Measurements from ENCODE around the gene IGF2R.
A peak's percentile ranks its signal among the peaks of the same experiment; 100 is the strongest.
"Not testable (repeated sequence)": the region's sequence is repeated elsewhere in the genome, so short reads cannot be mapped to it uniquely, and the experiment has no call there.

IGF2R gene

DNA sequence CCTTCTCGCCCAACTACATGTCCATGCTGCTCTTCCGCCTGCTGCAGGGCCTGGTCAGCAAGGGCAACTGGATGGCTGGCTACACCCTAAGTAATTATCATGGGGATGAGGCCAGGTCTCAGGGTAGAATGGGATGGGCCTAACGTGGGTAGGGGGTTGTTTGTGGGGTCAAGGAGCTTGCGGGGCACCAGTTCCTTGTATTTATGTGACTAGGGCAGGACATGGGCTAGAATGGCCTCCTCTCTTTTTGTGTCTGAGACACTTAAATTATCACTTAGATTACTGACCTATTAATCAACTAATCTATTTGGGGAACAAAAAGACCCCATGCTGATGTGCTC lies 163.4 kb downstream of the IGF2R start:
- no peaks in the 10 kb centered on the region for H3K9me3 Mint-ChIP-seq
- no peak overlapping the region for H3K4me3 Mint-ChIP-seq
- H3K4me1 Mint-ChIP-seq (ENCODE audit: low read depth): no peaks in the 10 kb centered on the region
- H3K27ac Mint-ChIP-seq: no peak overlapping the region
- H3K36me3 Mint-ChIP-seq (ENCODE audit: low read depth): no peaks in the 10 kb centered on the region
- DNase-seq (ENCODE audit: low spot score): no peak
- no peaks in the 10 kb centered on the region for H3K27me3 Mint-ChIP-seq (ENCODE audit: low read depth)

- DNase-seq (ENCODE audit: low spot score): no peak
- Mint-ChIP-seq H3K27me3 (ENCODE audit: low read depth) (no peaks in the 10 kb centered on the region), H3K36me3 (ENCODE audit: low read depth) (no peaks in the 10 kb centered on the region), H3K9me3 (no peaks in the 10 kb centered on the region), H3K4me3 (no peak overlapping the region), H3K27ac (no peak overlapping the region), H3K4me1 (ENCODE audit: low read depth) (peaks cover under 1% of the 10 kb centered on the region)
Observed at GRCh38 chr6:160132776-160133338, 164.0 kb downstream of the IGF2R start.

DNA sequence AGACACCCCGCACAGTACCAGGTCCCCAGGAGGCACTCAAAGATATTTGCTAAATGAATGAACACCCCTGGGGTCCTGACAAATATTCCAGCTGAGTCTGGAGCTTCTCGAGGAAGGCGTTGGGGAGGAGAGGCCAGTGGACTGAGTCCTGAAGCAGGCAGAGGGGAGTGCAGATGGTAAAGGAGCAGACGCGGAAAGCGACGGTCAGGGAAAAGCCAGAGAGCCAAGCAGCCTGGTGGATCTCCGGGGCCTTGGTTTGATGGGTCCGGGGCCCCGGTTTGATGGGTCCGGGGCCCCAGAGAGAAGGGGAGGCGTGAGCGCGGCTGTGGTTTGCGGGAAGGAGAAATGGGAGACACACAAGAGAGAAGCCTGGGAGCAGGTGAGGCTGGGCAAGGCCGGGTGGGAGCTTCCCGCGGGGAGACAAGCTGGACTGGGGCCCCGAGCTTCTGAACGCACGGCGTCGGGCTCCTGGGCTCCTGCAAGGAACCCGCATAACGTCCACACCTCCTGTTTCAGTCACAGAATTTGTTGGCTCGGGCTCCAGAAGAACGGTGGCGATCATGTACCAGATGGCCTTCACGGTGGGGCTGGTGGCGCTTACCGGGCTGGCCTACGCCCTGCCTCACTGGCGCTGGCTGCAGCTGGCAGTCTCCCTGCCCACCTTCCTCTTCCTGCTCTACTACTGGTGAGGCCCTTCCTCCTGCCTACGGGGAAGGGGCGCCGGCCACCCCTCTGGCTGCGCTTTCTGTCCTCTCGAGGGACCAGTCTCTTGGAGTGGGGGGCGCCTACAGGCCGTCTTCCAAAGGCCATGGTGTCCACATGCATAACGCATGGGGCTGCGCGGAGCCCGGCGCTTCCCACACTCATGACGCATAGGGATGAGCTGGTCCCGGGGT lies 164.8 kb downstream of the IGF2R start:
- Mint-ChIP-seq H3K27me3 (ENCODE audit: low read depth) (no peaks in the 10 kb centered on the region), H3K27ac (no peak overlapping the region), H3K36me3 (ENCODE audit: low read depth) (no peaks in the 10 kb centered on the region), H3K4me1 (ENCODE audit: low read depth) (peaks cover 7% of the 10 kb centered on the region), H3K9me3 (no peaks in the 10 kb centered on the region), H3K4me3 (no peak overlapping the region)
- DNase-seq (ENCODE audit: low spot score): no peak

GRCh38 chr6:160134337-160134751 lies 165.5 kb downstream of the IGF2R start:
- DNase-seq (ENCODE audit: low spot score): peak; percentile 45
- H3K27me3 Mint-ChIP-seq (ENCODE audit: low read depth); H3K36me3 Mint-ChIP-seq (ENCODE audit: low read depth); H3K9me3 Mint-ChIP-seq; H3K4me3 Mint-ChIP-seq; H3K4me1 Mint-ChIP-seq (ENCODE audit: low read depth); H3K27ac Mint-ChIP-seq: not testable (repeated sequence)

DNA sequence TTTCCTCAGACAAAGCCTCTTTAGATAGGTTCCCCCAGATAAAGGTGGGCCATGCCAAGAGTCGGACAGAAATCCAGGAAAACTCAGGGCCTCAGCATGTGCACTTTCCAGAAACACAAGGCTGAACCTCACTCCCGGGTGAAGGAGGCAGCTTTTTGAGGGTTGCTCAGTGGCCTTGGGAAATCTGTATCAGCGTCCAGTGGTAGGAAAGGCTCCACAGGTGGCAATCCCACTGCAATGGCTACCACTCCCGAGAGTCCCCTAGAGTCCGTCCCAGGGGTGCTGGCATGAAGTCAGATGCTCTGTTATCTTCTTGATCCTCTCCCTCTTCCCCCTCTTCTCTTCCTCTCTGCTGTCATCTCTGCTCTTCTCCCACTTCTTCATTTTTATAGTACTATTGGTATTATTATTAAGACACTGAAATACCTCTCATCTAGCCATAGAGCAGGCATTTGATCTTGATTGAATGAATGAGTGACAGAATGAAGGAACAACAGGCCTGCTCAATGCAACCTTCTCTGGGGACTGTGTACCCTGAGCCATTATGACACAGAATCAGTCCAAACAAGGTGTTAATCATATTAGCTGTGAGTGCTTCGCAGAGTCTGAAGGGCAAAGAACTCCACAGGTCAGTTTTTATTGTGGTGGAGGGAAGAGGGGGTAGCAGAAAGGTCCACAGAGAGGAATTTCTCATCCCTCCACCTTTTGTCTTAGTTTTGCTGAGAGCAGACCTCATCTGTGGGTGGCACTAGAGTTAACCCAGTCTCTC lies 166.1 kb downstream of the IGF2R start:
- no peak for DNase-seq (ENCODE audit: low spot score)
- Mint-ChIP-seq H3K27me3 (ENCODE audit: low read depth) (no peaks in the 10 kb centered on the region), H3K27ac (no peak overlapping the region), H3K9me3 (no peaks in the 10 kb centered on the region), H3K4me1 (ENCODE audit: low read depth) (peaks cover 8% of the 10 kb centered on the region), H3K4me3 (no peak overlapping the region), H3K36me3 (ENCODE audit: low read depth) (no peaks in the 10 kb centered on the region)

- Mint-ChIP-seq H3K27me3 (ENCODE audit: low read depth) (no peaks in the 10 kb centered on the region), H3K4me3 (no peak overlapping the region), H3K27ac (no peak overlapping the region), H3K36me3 (ENCODE audit: low read depth) (no peaks in the 10 kb centered on the region), H3K4me1 (ENCODE audit: low read depth) (peaks cover 8% of the 10 kb centered on the region), H3K9me3 (no peaks in the 10 kb centered on the region)
- no peak for DNase-seq (ENCODE audit: low spot score)
Observed at GRCh38 chr6:160135907-160136655, 167.2 kb downstream of the IGF2R start.

GRCh38 chr6:160137130-160137988 lies 168.5 kb downstream of the IGF2R start:
- H3K36me3 Mint-ChIP-seq (ENCODE audit: low read depth): no peaks in the 10 kb centered on the region
- H3K27me3 Mint-ChIP-seq (ENCODE audit: low read depth): no peaks in the 10 kb centered on the region
- H3K27ac Mint-ChIP-seq: no peak overlapping the region
- no peak for DNase-seq (ENCODE audit: low spot score)
- peaks cover 8% of the 10 kb centered on the region for H3K4me1 Mint-ChIP-seq (ENCODE audit: low read depth)
- no peaks in the 10 kb centered on the region for H3K9me3 Mint-ChIP-seq
- H3K4me3 Mint-ChIP-seq: no peak overlapping the region

GRCh38 chr6:160137989-160138835 lies 169.3 kb downstream of the IGF2R start:
- Mint-ChIP-seq H3K4me3 (no peak overlapping the region), H3K27me3 (ENCODE audit: low read depth) (no peaks in the 10 kb centered on the region), H3K9me3 (no peaks in the 10 kb centered on the region), H3K4me1 (ENCODE audit: low read depth) (peaks cover 8% of the 10 kb centered on the region), H3K36me3 (ENCODE audit: low read depth) (no peaks in the 10 kb centered on the region), H3K27ac (no peak overlapping the region)
- DNase-seq (ENCODE audit: low spot score): peak; percentile 36

- Mint-ChIP-seq H3K36me3 (ENCODE audit: low read depth) (no peaks in the 10 kb centered on the region), H3K9me3 (no peaks in the 10 kb centered on the region), H3K27ac (no peak overlapping the region), H3K4me3 (no peak overlapping the region), H3K27me3 (ENCODE audit: low read depth) (no peaks in the 10 kb centered on the region), H3K4me1 (ENCODE audit: low read depth) (peaks cover 8% of the 10 kb centered on the region)
- DNase-seq (ENCODE audit: low spot score): no peak
Observed at GRCh38 chr6:160138839-160139419, 170.0 kb downstream of the IGF2R start.

DNA sequence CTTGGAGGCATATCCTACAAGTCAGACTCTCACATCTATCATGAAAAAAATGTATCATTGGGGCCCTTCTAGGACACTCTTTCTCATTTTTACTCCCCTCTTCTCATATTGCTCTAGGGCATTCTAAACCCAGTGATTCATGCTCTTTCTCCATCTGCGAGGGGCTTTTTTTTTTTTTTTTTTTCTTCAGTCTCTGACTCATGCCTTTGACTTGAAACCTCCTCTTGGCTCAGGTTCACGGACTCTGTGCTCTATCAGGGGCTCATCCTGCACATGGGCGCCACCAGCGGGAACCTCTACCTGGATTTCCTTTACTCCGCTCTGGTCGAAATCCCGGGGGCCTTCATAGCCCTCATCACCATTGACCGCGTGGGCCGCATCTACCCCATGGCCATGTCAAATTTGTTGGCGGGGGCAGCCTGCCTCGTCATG lies 170.6 kb downstream of the IGF2R start:
- Mint-ChIP-seq H3K4me1 (ENCODE audit: low read depth) (peaks cover 8% of the 10 kb centered on the region), H3K27ac (peak overlapping the region; percentile 33), H3K4me3 (no peak overlapping the region), H3K36me3 (ENCODE audit: low read depth) (no peaks in the 10 kb centered on the region), H3K9me3 (no peaks in the 10 kb centered on the region), H3K27me3 (ENCODE audit: low read depth) (no peaks in the 10 kb centered on the region)
- no peak for DNase-seq (ENCODE audit: low spot score)

DNA sequence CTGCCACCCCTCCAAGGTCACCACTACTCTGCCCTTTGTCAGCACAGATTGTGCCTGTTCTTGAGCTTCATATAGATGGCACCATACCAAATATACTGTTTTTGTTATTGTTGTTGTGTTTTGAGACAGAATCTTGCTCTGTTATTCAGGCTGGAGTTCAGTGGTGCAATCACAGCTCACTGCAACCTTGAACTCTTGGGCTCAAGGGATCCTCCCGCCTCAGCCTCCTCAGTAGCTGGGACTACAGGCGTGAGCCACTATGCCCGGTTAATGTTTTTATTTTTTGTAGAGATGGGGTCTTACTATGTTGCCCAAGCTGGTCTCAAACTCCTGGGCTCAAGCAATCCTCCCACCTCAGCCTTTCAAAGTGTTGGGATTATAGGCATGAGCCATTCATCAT lies 171.6 kb downstream of the IGF2R start:
- H3K4me1 Mint-ChIP-seq (ENCODE audit: low read depth); H3K4me3 Mint-ChIP-seq: not testable (repeated sequence)

GRCh38 chr6:160141001-160141726 lies 172.3 kb downstream of the IGF2R start:
- Mint-ChIP-seq H3K36me3 (ENCODE audit: low read depth) (no peaks in the 10 kb centered on the region), H3K4me1 (ENCODE audit: low read depth) (peaks cover 8% of the 10 kb centered on the region), H3K9me3 (no peaks in the 10 kb centered on the region), H3K27ac (no peak overlapping the region), H3K27me3 (ENCODE audit: low read depth) (no peaks in the 10 kb centered on the region), H3K4me3 (no peak overlapping the region)
- DNase-seq (ENCODE audit: low spot score): no peak

More for the DNA sequence above, 171.6 kb downstream of the IGF2R start:
- H3K9me3 Mint-ChIP-seq; H3K27me3 Mint-ChIP-seq (ENCODE audit: low read depth); H3K36me3 Mint-ChIP-seq (ENCODE audit: low read depth); H3K27ac Mint-ChIP-seq; DNase-seq (ENCODE audit: low spot score): not testable (repeated sequence)

Measured in T-helper 2 cell treated with Interferon-gamma antibody and Interleukin-4, amounts not matched to agents 5 μg/mL and 100 μg/mL, for 36 hours (primary cell).